ENCODE data around the gene KCNIP4.
A peak's percentile ranks its signal among the peaks of the same experiment; 100 is the strongest.

DNA sequence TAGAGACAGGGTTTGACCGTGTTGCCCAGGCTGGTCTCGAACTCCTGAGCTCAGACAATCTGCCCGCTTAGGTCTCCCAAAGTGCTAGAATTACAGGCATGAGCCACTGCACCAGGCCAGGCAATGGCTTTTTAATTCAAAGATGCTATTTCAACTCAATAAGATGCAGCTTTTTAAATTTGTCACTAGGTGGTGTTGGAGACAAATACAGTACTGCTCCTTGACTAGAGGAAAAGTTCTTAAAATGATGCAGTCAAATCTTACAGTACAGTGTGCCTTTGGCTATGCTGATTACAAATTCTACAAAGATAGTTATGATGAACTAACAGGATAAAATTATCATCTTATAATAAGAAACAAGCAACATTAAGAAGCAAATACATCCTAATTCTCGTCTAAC is 441.1 kb downstream of the KCNIP4 start:
- TF ChIP-seq, protein P1, sequence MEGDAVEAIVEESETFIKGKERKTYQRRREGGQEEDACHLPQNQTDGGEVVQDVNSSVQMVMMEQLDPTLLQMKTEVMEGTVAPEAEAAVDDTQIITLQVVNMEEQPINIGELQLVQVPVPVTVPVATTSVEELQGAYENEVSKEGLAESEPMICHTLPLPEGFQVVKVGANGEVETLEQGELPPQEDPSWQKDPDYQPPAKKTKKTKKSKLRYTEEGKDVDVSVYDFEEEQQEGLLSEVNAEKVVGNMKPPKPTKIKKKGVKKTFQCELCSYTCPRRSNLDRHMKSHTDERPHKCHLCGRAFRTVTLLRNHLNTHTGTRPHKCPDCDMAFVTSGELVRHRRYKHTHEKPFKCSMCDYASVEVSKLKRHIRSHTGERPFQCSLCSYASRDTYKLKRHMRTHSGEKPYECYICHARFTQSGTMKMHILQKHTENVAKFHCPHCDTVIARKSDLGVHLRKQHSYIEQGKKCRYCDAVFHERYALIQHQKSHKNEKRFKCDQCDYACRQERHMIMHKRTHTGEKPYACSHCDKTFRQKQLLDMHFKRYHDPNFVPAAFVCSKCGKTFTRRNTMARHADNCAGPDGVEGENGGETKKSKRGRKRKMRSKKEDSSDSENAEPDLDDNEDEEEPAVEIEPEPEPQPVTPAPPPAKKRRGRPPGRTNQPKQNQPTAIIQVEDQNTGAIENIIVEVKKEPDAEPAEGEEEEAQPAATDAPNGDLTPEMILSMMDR (IDR thresholded peaks at IDR 0.05) = peak in 1 of 4 donors; percentile 14
- no peak for TF ChIP-seq POLR2A (IDR thresholded peaks at IDR 0.05)
